ENCODE measurements around the gene C1QTNF9B.

- no peak for TF ChIP-seq CTCF (IDR thresholded peaks at IDR 0.05)
- no peak for TF ChIP-seq POLR2A (IDR thresholded peaks at IDR 0.05)
- TF ChIP-seq POLR2AphosphoS5 (IDR thresholded peaks at IDR 0.05) = no peak
- no peak for TF ChIP-seq EP300 (IDR thresholded peaks at IDR 0.05)
These were observed 54.9 kb downstream of the C1QTNF9B start for GRCh38 chr13:23842406-23842805.

Data from suprapubic skin (tissue), 4 donors.